Lower leg skin (tissue), 4 donors: Measurements from ENCODE around the gene MIER1. TPM values are rescaled to one million over a fixed set of nuclear protein-coding genes. Genes with fewer than 3 reads are reported as not detected.
A peak's percentile ranks its signal among the peaks of the same experiment; 100 is the strongest.
"Not testable (repeated sequence)": the region's sequence is repeated elsewhere in the genome, so short reads cannot be mapped to it uniquely, and the experiment has no call there.

Experiments
- DNase-seq, 2 donors: peaks; one replicate each; pipeline ENCODE4 v3.0.0-alpha.2; 2019; ENCODE audit warnings: low spot score in 2 of 2
- H3K4me3 ChIP-seq: fragments of 200-600 bp; sonication (generic); 2 replicates; pipeline ENCODE4 v1.5.1; 2017; ENCODE audit warnings: mild to moderate bottlenecking, low read depth; ENCODE audit not compliant: poor library complexity, severe bottlenecking
- CTCF ChIP-seq, 3 donors: fragments of 450-650 bp; IDR thresholded peaks; one replicate each; pipeline ENCODE4 v1.5.1; 2016; ENCODE audit warnings: antibody characterized with exemption in 3 of 3, mild to moderate bottlenecking in 3 of 3, moderate library complexity in 2 of 3
- POLR2A ChIP-seq, 2 donors: fragments of 450-650 bp; IDR thresholded peaks; one replicate each; pipeline ENCODE4 v1.6.1; 2016 to 2017; ENCODE audit warnings: antibody characterized with exemption in 2 of 2, mild to moderate bottlenecking in 1 of 2, moderate library complexity in 1 of 2
- whole genome bisulfite sequencing, 2 donors: methylation state at CpG; one replicate each; pipeline ENCODE4 v1.1.5; 2018; 5-methylcytosine and 5-hydroxymethylcytosine counted together
- intact Hi-C: fragments of 100-400 bp; cut with DNase I; formaldehyde crosslinking; loops from one replicate; pipeline ENCODE4 v1.15.0; 2023; ENCODE audit warnings: low total_unique reads
- total RNA-seq, 4 donors: library from RNA; depleted of rRNA; stranded (reverse); fragments of >200 nt; gene quantifications; one replicate each; pipeline ENCODE4 v1.1.0, GENCODE V29; 2016

MIER1 gene
- total RNA-seq = 10 to 100 TPM; 17.0 to 26.5 (median 21.0) TPM

- WGBS, 2 donors = 0 to 1% methylated on average over 51 to 59 of the region's 64 CpGs
- TF ChIP-seq POLR2A (IDR thresholded peaks at IDR 0.05) = no peak
- no peak for TF ChIP-seq CTCF (IDR thresholded peaks at IDR 0.05)
- intact Hi-C loops = no loop called here
- H3K4me3 ChIP-seq = peak within 1 kb of the TSS; percentile 82
- DNase-seq = peak; percentile 97 to 99
These were observed at the start of gene MIER1, which contains the start of gene DNAI4 for GRCh38 chr1:66924756-66925557. MIER1 (plus strand) TSS chr1:66924990; CDS start chr1:66925029, 39 bp downstream. DNAI4 (minus strand) TSS chr1:66924856; CDS start chr1:66924831, 25 bp downstream.

DNA sequence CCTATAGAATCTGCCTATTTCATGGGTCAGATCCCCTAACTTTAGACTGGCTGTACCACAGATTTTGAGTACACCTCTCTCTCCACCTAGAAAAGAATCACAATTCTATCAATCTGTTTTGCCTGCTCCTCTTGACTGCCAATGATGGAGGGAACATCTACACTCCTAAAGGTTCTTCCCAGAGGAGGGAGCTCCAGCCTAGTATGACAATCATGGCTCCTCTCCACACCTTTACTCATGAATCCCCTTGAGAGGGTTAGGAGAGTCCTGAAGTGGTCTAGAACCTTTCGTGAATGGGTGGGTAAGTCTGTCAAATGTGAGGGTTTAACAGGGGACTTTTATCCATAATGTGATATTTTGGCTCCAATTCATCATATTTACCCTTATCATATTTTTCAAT, 48.1 kb upstream of the MIER1 start:
- DNase-seq = no peak

DNA sequence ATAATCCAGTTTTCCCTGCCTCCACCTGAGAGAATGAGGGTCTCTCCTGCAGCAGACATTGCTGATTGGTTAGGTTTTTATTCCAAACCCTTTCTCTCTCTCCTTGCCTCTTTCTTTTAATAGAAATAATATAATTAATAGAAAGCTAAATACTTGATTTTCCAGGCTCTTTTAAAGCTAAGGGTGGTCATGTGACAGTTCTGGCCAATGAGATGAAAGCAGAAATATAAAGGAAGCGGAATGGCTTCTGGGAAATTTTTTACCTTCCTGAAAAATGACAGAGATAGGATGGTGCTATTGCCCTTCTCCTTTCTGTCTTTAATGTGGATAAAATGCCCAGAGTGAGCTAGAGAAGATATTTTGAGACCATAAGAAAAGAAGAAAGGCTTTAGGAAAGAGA, 35.8 kb upstream of the MIER1 start:
- DNase-seq = no peak
- H3K4me3 ChIP-seq = no peak overlapping the region
- TF ChIP-seq CTCF (IDR thresholded peaks at IDR 0.05) = no peak
- TF ChIP-seq POLR2A (IDR thresholded peaks at IDR 0.05) = no peak
- intact Hi-C loops = no loop called here
- WGBS, 2 donors = 91 to 95% methylated on average over 1 of the region's 1 CpG

More for the DNA sequence above, 48.1 kb upstream of the MIER1 start:
- no peak for TF ChIP-seq POLR2A (IDR thresholded peaks at IDR 0.05)
- no peak for TF ChIP-seq CTCF (IDR thresholded peaks at IDR 0.05)
- no peak overlapping the region for H3K4me3 ChIP-seq
- WGBS, 2 donors = 89 to 91% methylated on average over 1 of the region's 1 CpG
- intact Hi-C loops = no loop called here

DNA sequence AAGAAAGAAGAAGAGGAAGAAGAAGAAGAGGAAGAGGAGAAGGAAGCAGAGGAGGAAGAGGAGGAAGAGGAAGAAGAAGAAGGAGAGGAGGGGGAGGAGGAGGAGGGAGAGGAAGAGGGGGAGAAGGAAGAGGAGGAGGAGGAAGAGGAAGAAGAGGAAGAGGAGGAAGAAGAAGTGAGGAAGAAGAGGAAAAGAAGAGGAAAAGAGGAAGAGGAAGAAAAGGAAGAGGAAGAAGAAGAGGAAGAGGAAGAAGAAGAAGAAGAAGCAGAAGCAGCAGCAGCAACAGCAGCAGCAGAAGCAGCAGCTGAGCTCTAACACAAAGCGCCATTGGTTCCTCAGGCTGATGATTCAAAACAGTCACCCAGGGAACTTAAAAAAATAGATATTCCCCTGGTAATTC, 34.2 kb upstream of the MIER1 start:
- WGBS, 2 donors = 57 to 83% methylated on average over 1 of the region's 1 CpG
- DNase-seq = no peak
- TF ChIP-seq POLR2A (IDR thresholded peaks at IDR 0.05) = no peak
- TF ChIP-seq CTCF (IDR thresholded peaks at IDR 0.05) = no peak
- intact Hi-C loops = no loop called here
- H3K4me3 ChIP-seq = no peak overlapping the region

DNA sequence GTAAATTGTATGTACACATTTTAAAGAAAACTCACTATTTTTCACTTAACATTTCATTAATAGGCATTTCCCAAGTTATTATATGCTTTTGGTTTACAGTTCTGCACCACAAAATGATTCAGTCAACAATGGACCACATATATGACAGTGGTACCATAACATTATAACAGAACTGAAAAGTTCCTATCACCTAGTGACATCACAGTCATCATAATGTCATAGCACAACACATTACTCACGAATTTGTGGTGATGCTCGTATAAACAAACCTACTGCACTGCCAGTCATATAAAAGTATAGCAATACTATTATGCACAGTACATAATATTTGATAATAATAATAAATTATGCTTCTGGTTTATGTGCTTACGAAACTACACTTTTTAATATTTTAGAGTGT, 31.1 kb upstream of the MIER1 start:
- TF ChIP-seq CTCF (IDR thresholded peaks at IDR 0.05) (no peak), POLR2A (IDR thresholded peaks at IDR 0.05) (no peak)
- H3K4me3 ChIP-seq = no peak overlapping the region
- 95 to 96% methylated on average over 3 of the region's 3 CpGs for WGBS, 2 donors
- no peak for DNase-seq
- intact Hi-C loops = no loop called here

- H3K4me3 ChIP-seq, intact Hi-C loops, DNase-seq: not testable (repeated sequence)
- 96 to 98% methylated on average over 1 of the region's 1 CpG for WGBS, 2 donors
These were observed 9.6 kb upstream of the MIER1 start for GRCh38 chr1:66915203-66915602.
